ENCODE data around the gene RNH1. TPM values are rescaled to one million over a fixed set of nuclear protein-coding genes. Genes with fewer than 3 reads are reported as not detected.
A peak's percentile ranks its signal among the peaks of the same experiment; 100 is the strongest.

RNH1 gene
- total RNA-seq, 1 donor from 2014 or later: 190 TPM

GRCh38 chr11:539971-540481, 33.0 kb upstream of the RNH1 start:
- intact Hi-C loops (cut with DNase I): no loop called here
- ATAC-seq: no peak
- DNase-seq (ENCODE audit: missing footprints): no peak

DNA sequence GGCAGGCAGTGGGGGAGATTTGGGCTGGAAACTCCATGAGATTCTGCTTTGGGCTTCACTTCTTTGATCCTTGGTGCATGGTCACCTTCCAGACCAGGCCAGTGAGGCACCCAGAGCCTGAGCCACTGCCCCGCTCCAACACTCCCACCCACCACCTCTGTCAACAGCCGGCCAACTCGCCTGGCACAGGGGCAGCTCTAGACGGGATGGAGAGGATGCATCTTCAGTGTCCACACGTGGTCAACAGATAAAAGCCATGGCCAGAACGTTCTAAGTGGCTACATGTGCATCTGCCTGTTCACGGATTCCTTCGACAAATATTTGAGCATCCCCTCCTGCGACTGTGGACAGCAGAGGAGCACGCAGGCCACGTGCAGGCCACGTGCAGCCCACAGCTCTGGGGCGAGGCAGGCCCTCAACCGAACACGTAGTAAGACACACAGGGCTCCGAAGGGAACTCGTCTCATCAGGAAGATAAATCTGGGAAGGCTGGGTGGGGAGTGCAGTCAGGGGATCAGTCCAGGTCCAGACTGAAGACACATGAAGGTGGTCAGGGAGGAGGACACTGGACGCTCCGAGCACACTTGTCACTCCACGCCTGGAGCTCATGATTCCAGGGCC, 31.5 kb upstream of the RNH1 start:
- DNase-seq (ENCODE audit: missing footprints) (no peak), ATAC-seq (no peak)
- intact Hi-C loops (cut with DNase I): no loop called here

DNA sequence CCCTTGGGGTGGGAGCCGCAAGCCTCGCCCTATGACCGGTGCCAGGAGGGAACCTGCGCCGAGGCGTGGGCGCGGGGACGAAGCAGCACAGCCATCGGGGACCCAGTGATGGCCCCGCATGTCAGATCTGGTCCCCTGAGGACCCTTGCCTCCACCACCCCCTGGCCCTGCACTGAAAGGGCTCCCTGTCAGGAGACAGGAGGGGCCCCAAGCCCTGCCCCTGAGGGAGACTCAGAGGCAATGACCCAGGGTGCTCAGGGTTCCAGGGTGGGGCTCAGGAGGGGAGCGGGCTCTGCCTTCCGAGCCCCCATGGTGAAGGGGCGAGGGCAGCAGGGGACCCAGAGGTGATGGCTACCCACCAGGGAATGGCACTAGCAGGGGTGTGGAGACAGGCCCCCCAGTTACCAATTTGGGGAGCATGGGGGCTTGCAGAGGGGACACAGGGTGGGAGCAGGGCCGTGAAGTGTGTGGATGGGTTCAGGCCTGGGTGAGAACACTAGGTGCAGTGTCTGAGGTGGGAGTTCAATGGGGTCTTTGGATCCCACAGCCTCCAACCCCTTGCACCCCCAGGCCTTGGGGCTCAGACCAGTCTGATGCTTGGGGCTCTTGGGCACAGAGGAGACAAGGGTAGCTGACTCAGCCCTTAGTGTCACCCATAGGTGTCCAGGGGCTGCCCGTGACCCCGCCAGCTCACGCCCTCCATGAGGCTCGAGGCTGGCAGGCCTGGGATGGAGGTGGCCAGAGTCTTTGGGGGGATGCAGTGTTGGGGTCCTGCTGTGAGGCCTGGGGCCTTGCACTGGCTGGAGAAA, 30.8 kb upstream of the RNH1 start:
- intact Hi-C loops (cut with DNase I): no loop called here
- no peak for DNase-seq (ENCODE audit: missing footprints)
- no peak for ATAC-seq

DNA sequence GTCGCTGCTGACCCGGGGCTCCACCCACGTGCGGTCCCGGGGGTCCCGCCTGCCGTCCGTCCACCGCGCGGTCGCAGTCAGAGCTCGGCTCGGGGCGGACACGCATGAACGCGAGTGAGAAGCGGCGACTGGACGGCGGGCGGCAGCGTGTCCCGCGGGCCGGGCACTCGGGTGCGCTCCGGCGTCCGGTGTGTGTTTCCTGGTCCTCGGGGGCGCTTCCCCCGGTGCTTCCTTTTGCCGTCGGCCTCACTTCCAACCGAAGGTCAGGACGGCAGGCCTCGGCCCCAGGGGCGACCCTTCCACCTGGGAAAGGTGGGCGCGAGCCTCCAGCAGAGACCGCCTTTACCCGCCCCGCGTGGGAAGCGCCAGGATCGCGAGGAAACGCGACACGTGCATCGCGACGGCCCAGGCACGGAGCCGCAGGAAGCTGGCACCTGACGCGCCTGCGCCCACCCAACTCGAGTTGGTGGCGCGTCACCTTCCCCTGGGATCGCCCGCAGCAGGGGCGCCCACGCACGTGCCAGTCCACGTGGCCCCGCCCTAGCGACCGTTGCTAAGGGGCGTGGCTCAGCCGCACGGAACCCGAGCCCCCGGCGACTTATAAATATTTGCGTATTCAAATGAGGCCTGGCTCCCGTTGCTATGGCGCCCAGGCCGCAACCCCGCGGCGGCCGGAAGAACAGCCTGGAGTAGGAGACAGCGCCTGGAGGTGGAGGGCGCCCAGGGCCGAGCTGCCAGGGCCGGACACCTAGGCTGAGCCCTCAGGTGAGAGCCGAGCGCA, 30.0 kb upstream of the RNH1 start, which contains the start of gene LRRC56:
TSS of gene LRRC56 (plus strand) at position 687 of the 781 bp plus-strand sequence. CDS start 3,158 bp downstream, outside the sequence.
- intact Hi-C loops (cut with DNase I): no loop called here

GRCh38 chr11:535519-536454, 28.7 kb upstream of the RNH1 start, which contains the start of gene HRAS:
Gene HRAS, minus strand, starts transcription at chr11:535576.
- ATAC-seq (peak; percentile 93), DNase-seq (ENCODE audit: missing footprints) (peak; percentile 96)
- intact Hi-C loops (cut with DNase I): no loop called here

More for the DNA sequence above, 30.0 kb upstream of the RNH1 start, which contains the start of gene LRRC56:
- ATAC-seq: peak; percentile 15
- peak; percentile 92 for DNase-seq (ENCODE audit: missing footprints)

GRCh38 chr11:535210-535518, 28.1 kb upstream of the RNH1 start:
- intact Hi-C loops (cut with DNase I): no loop called here
- DNase-seq (ENCODE audit: missing footprints) (no peak), ATAC-seq (no peak)

- intact Hi-C loops (cut with DNase I): no loop called here
- ATAC-seq: no peak
- DNase-seq (ENCODE audit: missing footprints): peak; percentile 71
Measured at GRCh38 chr11:534396-535209, 27.6 kb upstream of the RNH1 start.

GRCh38 chr11:533586-534395, 26.7 kb upstream of the RNH1 start:
- ATAC-seq (no peak), DNase-seq (ENCODE audit: missing footprints) (peak; percentile 70)
- intact Hi-C loops (cut with DNase I): no loop called here

- ATAC-seq (no peak), DNase-seq (ENCODE audit: missing footprints) (peak; percentile 76)
- intact Hi-C loops (cut with DNase I): no loop called here
Measured at GRCh38 chr11:532986-533585, 26.0 kb upstream of the RNH1 start.

DNA sequence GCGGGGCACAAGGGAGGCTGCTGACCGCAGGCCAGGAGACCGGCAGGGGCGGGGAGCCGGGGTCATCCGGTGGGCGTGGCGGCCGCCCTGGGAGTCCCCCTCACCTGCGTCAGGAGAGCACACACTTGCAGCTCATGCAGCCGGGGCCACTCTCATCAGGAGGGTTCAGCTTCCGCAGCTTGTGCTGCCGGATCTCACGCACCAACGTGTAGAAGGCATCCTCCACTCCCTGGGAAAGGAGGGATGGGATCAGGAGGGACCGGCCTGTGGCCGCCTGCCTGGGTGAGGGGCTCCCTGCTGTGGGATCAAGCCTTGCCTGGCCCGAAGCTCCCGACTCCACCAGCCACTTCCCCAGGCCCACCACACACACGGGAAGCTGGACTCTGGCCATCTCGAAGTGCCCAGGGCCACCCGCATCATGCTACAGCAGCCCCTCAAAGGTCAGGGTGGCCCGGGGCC, 25.5 kb upstream of the RNH1 start:
- intact Hi-C loops (cut with DNase I): no loop called here
- DNase-seq (ENCODE audit: missing footprints): no peak
- ATAC-seq: no peak

DNA sequence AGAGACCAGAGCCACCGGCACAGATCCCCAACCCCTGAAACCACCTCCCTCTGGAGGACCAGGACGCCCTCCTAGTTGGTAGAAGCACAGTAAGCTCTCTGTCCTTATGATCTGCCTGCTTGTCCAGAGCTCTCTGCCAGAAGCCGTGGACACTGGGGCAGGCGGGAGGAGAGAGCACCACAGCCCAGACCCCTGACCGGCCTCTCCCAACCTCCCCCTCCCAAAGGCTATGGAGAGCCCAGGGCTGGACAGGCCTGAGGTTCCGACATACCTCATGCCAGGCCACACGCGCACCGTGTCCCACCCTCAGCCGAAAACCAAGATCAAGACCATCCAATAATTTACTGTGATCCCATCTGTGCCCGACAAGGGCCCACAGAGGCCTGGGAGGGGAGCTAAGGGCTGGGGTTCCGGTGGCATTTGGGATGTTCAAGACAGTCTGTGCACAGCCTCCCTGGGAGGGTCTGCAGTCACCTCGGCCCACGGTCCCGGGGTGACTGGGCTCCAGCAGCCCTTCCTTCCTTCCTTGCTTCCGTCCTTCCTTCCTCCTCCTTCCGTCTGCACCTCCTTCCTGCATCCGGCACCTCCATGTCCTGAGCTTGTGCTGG, 25.0 kb upstream of the RNH1 start:
- DNase-seq (ENCODE audit: missing footprints) (peak; percentile 57), ATAC-seq (no peak)
- intact Hi-C loops (cut with DNase I): no loop called here

GRCh38 chr11:530960-531831, 24.2 kb upstream of the RNH1 start:
- DNase-seq (ENCODE audit: missing footprints) (no peak), ATAC-seq (no peak)
- intact Hi-C loops (cut with DNase I): no loop called here

DNA sequence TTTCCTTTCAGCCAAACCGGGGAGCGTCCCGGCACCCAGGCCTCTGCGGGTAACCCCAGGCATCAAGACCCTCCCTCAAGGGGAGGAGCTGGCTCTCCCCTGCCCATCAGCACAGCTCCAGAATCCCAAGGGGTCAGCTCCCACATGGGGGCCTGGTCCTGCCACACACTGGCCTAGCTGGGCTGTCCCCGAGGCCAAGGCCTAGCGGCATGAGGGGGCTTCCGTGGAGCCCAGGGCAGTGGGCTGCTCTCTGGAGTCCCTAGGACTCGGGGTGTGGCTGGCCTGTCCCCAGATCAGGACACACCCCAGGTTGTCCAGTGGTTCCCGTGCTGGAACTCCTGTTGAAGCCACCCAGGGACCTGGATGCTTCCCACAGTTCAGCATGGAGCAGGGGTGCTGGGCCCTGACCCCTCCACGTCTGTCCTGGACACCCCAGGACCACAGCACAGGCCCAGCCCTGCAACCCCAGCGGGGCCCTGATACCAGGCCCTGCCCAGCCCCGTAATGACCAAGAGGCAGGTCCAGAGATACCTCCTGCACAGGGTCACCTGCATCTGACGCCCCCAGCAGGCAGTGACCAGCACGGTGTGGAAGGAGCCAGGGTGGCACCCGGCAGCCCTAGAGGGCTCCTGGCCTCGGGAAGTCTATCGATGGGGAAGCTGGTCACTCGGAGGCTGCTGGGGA, 22.8 kb upstream of the RNH1 start:
- no peak for ATAC-seq
- DNase-seq (ENCODE audit: missing footprints): peak; percentile 62
- intact Hi-C loops (cut with DNase I): no loop called here

Data from Right ventricle myocardium inferior (tissue), 1 donor.